ENCODE results near the gene COX5A.

GRCh38 chr15:74978503-74978902 lies 40.6 kb upstream of the COX5A start:
- no peak for TF ChIP-seq EZH2 (IDR thresholded peaks at IDR 0.05)
- no peak for TF ChIP-seq POLR2AphosphoS5 (IDR thresholded peaks at IDR 0.05; ENCODE audit: borderline replicate concordance, low read depth, low read length)

Data from SK-N-MC (cell line).